22Rv1 (cell line): ENCODE results near the gene TNFAIP8L2.

Source experiments
- ZFX ChIP-seq: fragments of 450-650 bp; IDR thresholded peaks from 2 replicates; pipeline ENCODE4 v1.6.1; 2017; ENCODE audit warnings: antibody characterized with exemption, borderline replicate concordance
- TF ChIP-seq, protein P1 (sequence below): fragments of 450-650 bp; IDR thresholded peaks from 2 replicates; pipeline ENCODE4 v1.5.1; 2017; ENCODE audit warnings: mild to moderate bottlenecking

DNA sequence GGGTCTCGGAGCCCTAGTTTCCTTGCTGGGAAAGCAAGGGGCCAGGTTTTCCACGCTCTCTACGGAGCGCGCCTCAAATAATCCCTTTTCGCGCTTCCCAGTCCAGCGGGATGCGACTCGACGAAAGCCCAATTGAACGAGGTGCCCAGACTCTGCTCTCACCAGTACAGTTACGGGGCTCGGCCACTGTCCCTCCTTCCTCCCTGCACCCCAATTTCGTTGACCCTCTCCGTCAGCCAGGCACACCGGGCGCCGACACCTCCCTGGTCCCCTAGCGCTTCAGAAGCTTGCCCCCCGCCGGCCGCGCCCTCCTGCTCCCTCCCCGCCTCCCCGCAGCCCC is 10.4 kb upstream of the TNFAIP8L2 start:
- TF ChIP-seq, protein P1, sequence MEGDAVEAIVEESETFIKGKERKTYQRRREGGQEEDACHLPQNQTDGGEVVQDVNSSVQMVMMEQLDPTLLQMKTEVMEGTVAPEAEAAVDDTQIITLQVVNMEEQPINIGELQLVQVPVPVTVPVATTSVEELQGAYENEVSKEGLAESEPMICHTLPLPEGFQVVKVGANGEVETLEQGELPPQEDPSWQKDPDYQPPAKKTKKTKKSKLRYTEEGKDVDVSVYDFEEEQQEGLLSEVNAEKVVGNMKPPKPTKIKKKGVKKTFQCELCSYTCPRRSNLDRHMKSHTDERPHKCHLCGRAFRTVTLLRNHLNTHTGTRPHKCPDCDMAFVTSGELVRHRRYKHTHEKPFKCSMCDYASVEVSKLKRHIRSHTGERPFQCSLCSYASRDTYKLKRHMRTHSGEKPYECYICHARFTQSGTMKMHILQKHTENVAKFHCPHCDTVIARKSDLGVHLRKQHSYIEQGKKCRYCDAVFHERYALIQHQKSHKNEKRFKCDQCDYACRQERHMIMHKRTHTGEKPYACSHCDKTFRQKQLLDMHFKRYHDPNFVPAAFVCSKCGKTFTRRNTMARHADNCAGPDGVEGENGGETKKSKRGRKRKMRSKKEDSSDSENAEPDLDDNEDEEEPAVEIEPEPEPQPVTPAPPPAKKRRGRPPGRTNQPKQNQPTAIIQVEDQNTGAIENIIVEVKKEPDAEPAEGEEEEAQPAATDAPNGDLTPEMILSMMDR, result no peak
- TF ChIP-seq ZFX, result no peak
